ENCODE data around the gene CYP11A1. TPM values are rescaled to one million over a fixed set of nuclear protein-coding genes. Genes with fewer than 3 reads are reported as not detected.
"Not testable (repeated sequence)": the region's sequence is repeated elsewhere in the genome, so short reads cannot be mapped to it uniquely, and the experiment has no call there.

The CYP11A1 gene
- total RNA-seq, 1 experiment from 2014 or later: not detected

DNA sequence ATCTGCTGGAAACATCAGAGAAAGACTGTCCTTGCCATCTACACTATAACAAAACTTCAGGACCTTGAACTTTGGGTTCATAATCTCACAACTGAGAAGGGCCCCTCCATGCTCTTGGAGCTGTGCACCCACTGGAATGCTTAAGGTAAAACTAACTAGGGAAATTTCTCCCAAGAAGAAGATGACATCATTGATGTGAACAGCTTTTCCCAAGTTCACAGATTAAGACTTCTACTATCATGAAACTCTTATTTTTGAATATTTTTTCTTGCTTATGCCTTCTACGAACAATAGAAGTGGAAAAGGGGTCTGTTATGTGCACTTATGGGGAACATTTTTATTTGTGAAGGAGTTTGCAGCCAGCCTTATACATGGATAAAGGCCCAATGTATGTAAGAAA, 5.0 kb downstream of the CYP11A1 start:
- no peak for DNase-seq
- no peak overlapping the region for H3K4me3 ChIP-seq
- no peaks in the 10 kb centered on the region for H3K27me3 ChIP-seq
- H3K9me3 ChIP-seq (replicated peaks): no peaks in the 10 kb centered on the region
- H3K36me3 ChIP-seq: no peaks in the 10 kb centered on the region
- H3K27ac ChIP-seq: no peak overlapping the region
- H3K4me1 ChIP-seq: no peaks in the 10 kb centered on the region

DNA sequence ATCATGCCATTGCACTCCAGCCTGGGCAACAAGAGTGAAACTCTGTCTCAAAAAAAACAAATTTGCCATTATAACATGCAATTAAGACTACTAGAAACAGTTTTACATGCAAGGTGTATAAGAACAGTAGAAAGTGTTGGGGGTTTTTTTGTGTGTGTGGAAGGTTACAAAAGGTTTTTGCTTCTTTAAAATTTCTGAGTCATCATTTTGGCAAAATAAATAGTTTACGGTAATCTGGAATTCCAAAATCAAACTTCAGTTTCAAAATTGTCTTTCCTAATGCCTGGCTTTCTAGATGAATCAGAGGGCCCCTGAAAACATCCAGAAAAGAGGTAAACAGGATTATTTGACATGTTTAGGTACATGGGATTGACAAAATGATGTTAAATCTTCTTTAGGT, 6.6 kb downstream of the CYP11A1 start:
- not testable (repeated sequence) for H3K4me1 ChIP-seq, DNase-seq, H3K27ac ChIP-seq

DNA sequence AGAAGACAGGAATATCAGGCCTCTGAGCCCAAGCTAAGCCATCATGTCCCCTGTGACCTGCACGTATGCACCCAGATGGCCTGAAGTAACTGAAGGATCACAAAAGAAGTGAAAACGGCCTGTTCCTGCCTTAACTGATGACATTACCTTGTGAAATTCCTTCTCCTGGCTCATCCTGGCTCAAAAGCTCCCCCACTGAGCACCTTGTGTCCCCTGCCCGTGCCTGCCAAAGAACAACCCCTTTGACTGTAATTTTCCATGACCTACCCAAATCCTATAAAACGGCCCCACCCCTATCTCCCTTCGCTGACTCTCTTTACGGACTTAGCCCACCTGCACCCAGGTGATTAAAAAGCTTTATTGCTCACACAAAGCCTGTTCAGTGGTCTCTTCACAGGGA, 8.1 kb downstream of the CYP11A1 start:
- H3K27me3 ChIP-seq; H3K4me3 ChIP-seq; H3K27ac ChIP-seq; H3K4me1 ChIP-seq; H3K36me3 ChIP-seq; H3K9me3 ChIP-seq (replicated peaks); DNase-seq: not testable (repeated sequence)

More for the DNA sequence above, 6.6 kb downstream of the CYP11A1 start:
- not testable (repeated sequence) for H3K36me3 ChIP-seq; H3K4me3 ChIP-seq; H3K9me3 ChIP-seq (replicated peaks); H3K27me3 ChIP-seq

- not testable (repeated sequence) for H3K4me1 ChIP-seq; H3K9me3 ChIP-seq (replicated peaks); H3K4me3 ChIP-seq; H3K27me3 ChIP-seq; H3K27ac ChIP-seq; H3K36me3 ChIP-seq
- DNase-seq: peak in 1 of 2 experiments; percentile 24
Observed at GRCh38 chr15:74357514-74357913, 9.9 kb downstream of the CYP11A1 start.

- not testable (repeated sequence) for DNase-seq; H3K9me3 ChIP-seq (replicated peaks); H3K27ac ChIP-seq; H3K36me3 ChIP-seq; H3K4me1 ChIP-seq; H3K4me3 ChIP-seq; H3K27me3 ChIP-seq
Observed at GRCh38 chr15:74356050-74356449, 11.4 kb downstream of the CYP11A1 start.

DNA sequence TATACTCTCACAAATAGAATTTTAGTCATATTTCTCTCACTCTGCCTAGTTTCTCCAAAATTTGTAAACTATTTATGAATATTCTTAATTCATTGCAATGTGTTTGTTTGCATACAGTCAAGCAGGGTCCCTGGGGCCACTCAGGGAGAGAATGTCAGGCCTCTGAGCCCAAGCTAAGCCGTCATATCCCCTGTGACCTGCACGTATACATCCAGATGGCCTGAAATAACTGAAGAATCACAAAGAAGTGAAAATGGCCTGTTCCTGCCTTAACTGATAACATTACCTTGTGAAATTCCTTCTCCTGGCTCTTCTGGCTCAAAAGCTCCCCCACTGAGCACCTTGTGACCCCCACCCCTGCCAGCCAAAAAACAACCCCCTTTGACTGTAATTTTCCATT, 13.5 kb downstream of the CYP11A1 start:
- not testable (repeated sequence) for H3K4me3 ChIP-seq; H3K27me3 ChIP-seq; H3K36me3 ChIP-seq; H3K27ac ChIP-seq; H3K4me1 ChIP-seq; DNase-seq; H3K9me3 ChIP-seq (replicated peaks)

DNA sequence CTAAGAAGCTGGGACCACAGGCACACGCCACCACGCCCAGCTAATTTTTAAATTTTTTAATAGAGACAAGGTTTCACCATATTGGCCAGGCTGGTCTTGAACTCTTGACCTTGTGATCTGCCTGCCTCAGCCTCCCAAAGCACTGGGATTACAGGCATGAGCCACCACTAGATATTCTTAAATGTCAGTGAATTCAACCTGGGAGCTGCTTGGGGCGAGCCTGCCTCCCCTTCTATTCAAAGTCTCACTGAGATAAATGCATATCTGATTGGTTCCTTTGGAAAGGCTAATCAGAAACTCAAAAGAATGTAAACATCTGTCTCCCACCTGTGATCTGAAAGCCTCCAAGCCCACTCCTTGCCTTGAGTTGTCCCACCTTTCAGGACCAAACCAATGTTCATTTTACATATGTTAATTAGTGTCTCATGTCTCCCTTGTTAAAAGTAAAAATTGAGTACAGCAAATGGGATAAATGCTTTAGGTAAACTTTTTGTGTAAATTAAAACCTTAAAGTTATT, 15.0 kb downstream of the CYP11A1 start:
- Histone ChIP-seq H3K4me1 (peaks cover 2% of the 10 kb centered on the region; the same call in 1 of the 2 replicates), H3K27me3 (peaks cover 3% of the 10 kb centered on the region; the same call in 1 of the 2 replicates), H3K36me3 (no peaks in the 10 kb centered on the region), H3K9me3 (replicated peaks) (no peaks in the 10 kb centered on the region; the same call in 1 of the 2 replicates), H3K4me3 (no peak overlapping the region), H3K27ac (no peak overlapping the region)
- no peak for DNase-seq

GRCh38 chr15:74351670-74352069, 15.8 kb downstream of the CYP11A1 start:
- Histone ChIP-seq H3K4me3 (no peak overlapping the region), H3K27ac (no peak overlapping the region)
- no peak for DNase-seq

GRCh38 chr15:74350295-74351275, 16.9 kb downstream of the CYP11A1 start:
- Histone ChIP-seq H3K4me3 (no peak overlapping the region), H3K4me1 (no peaks in the 10 kb centered on the region; the same call in 1 of the 2 replicates), H3K9me3 (replicated peaks) (no peaks in the 10 kb centered on the region; the same call in 1 of the 2 replicates), H3K27me3 (peaks cover 3% of the 10 kb centered on the region; the same call in 1 of the 2 replicates), H3K27ac (no peak overlapping the region), H3K36me3 (no peaks in the 10 kb centered on the region)
- DNase-seq: no peak

More at GRCh38 chr15:74351670-74352069, 15.8 kb downstream of the CYP11A1 start:
- Histone ChIP-seq H3K27me3 (peaks cover 3% of the 10 kb centered on the region; the same call in 1 of the 2 replicates), H3K9me3 (replicated peaks) (no peaks in the 10 kb centered on the region; the same call in 1 of the 2 replicates), H3K4me1 (no peaks in the 10 kb centered on the region; the same call in 1 of the 2 replicates), H3K36me3 (no peaks in the 10 kb centered on the region)

GRCh38 chr15:74349241-74349778, 18.1 kb downstream of the CYP11A1 start:
- no peak for DNase-seq

GRCh38 chr15:74347757-74348250, 19.6 kb downstream of the CYP11A1 start:
- no peak overlapping the region for H3K27ac ChIP-seq
- no peak for DNase-seq
- H3K36me3 ChIP-seq: no peaks in the 10 kb centered on the region

More at GRCh38 chr15:74349241-74349778, 18.1 kb downstream of the CYP11A1 start:
- Histone ChIP-seq H3K36me3 (no peaks in the 10 kb centered on the region), H3K27ac (no peak overlapping the region), H3K4me1 (no peaks in the 10 kb centered on the region; the same call in 1 of the 2 replicates), H3K4me3 (no peak overlapping the region), H3K27me3 (peaks cover 3% of the 10 kb centered on the region; the same call in 1 of the 2 replicates), H3K9me3 (replicated peaks) (no peaks in the 10 kb centered on the region; the same call in 1 of the 2 replicates)

GRCh38 chr15:74345051-74345450, 22.4 kb downstream of the CYP11A1 start:
- Histone ChIP-seq H3K4me3 (no peak overlapping the region), H3K9me3 (replicated peaks) (no peaks in the 10 kb centered on the region), H3K4me1 (no peaks in the 10 kb centered on the region), H3K27me3 (no peaks in the 10 kb centered on the region; the same call in 1 of the 2 replicates), H3K36me3 (no peaks in the 10 kb centered on the region), H3K27ac (no peak overlapping the region)
- no peak for DNase-seq

More at GRCh38 chr15:74347757-74348250, 19.6 kb downstream of the CYP11A1 start:
- peaks cover 3% of the 10 kb centered on the region; the same call in 1 of the 2 replicates for H3K27me3 ChIP-seq
- H3K4me3 ChIP-seq: no peak overlapping the region
- H3K9me3 ChIP-seq (replicated peaks): no peaks in the 10 kb centered on the region
- no peaks in the 10 kb centered on the region for H3K4me1 ChIP-seq

DNA sequence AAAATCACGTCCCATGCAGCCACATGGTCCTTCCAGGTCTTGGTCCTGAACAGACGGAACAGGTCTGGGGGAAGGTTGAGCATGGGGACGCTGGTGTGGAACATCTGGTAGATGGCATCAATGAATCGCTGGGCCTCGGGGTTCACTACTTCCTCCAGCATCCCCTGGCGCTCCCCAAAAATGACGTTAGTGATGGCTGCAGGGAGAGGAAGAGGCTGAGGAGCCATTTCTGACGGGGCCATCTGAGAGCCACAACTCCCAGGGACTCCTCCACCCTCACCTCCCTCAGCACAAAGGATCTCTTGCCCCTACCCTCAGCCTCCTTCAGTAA, 23.7 kb downstream of the CYP11A1 start:
- Histone ChIP-seq H3K36me3 (no peaks in the 10 kb centered on the region), H3K9me3 (replicated peaks) (no peaks in the 10 kb centered on the region)
- no peak for DNase-seq

DNA sequence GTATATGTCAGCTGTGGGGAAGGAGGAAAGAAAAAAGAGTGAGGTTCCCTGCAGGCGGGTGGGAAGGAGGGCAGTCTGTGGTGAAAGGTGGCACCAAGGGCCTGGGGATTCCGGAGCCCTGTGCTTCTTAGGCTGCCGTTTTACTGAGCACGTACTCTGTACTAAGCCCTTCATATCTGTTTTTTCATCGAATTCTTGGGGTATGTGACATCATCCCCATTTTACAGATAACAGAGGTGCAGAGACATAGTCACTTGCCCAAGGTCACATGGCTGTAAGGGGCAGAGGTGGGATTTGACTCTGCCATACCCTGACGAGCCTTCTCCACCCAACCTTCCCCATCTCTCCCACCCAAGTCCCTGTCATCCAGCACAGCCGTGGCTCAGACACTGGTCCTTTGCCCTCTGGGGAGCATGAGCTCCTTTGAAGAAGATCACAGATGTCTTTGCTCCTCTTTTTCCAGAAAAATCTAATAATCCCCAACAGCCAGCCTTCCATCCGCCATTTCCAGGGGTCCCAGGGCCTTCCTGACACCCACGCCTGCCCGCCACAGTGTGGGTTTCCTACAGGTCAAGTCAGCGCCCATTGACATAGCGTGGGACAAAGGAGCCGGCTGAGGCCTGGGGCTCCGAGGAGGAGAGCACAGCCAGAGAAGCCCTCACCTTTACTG, 24.2 kb downstream of the CYP11A1 start:
- no peaks in the 10 kb centered on the region; the same call in 1 of the 2 replicates for H3K27me3 ChIP-seq
- H3K9me3 ChIP-seq (replicated peaks): no peaks in the 10 kb centered on the region
- H3K4me3 ChIP-seq: no peak overlapping the region
- no peak overlapping the region for H3K27ac ChIP-seq
- no peak for DNase-seq
- no peaks in the 10 kb centered on the region for H3K36me3 ChIP-seq
- no peaks in the 10 kb centered on the region for H3K4me1 ChIP-seq

More for the DNA sequence above, 23.7 kb downstream of the CYP11A1 start:
- no peaks in the 10 kb centered on the region; the same call in 1 of the 2 replicates for H3K27me3 ChIP-seq
- no peak overlapping the region for H3K4me3 ChIP-seq
- no peaks in the 10 kb centered on the region for H3K4me1 ChIP-seq
- no peak overlapping the region for H3K27ac ChIP-seq

All from SJCRH30 (cell line).